H1 (cell line): Measurements from ENCODE around the gene PINLYP. TPM values are rescaled to one million over a fixed set of nuclear protein-coding genes. Genes with fewer than 3 reads are reported as not detected.

Experiments used
- CTCF ChIA-PET: fragments of 300-600 bp; sonication (Branson Sonifier 250); formaldehyde crosslinking; loops from one replicate; lab custom pipeline; 2021; ENCODE audit not compliant: partially characterized antibody; lab: Charles Lee
- POLR2A ChIA-PET: fragments of 300-600 bp; sonication (Branson Sonifier 250); formaldehyde crosslinking; loops from one replicate; lab custom pipeline; 2021; ENCODE audit warnings: inconsistent platforms; ENCODE audit not compliant: partially characterized antibody; lab: Charles Lee
- DNase-seq, 2 experiments: peaks; one replicate each; pipeline versions ENCODE4 v3.0.0 to v3.0.0-alpha.2; 2010 to 2022; ENCODE audit warnings: low spot score in 2 of 2, low read depth in 1 of 2, mixed read lengths in 1 of 2
- FAIRE-seq: peaks from 2 replicates; lab custom pipeline; 2011; peaks lifted over from hg19 to GRCh38; lab: Jason Lieb, UNC
- H2AFZ ChIP-seq: 2 replicates; pipeline ENCODE4 v1.8.1; 2012; ENCODE audit warnings: low read length, inconsistent platforms
- H2AK5ac ChIP-seq: 2 replicates; pipeline ENCODE4 v1.6.1; 2013; ENCODE audit warnings: low read depth, low read length
- H2BK120ac ChIP-seq: replicated peaks from 2 replicates; pipeline ENCODE3; 2013; ENCODE audit warnings: low read depth, low read length, inconsistent platforms
- H2BK12ac ChIP-seq: 2 replicates; pipeline ENCODE4 v1.6.1; 2013; ENCODE audit warnings: low read depth, low read length
- H2BK15ac ChIP-seq: 2 replicates; pipeline ENCODE4 v1.6.1; 2013; ENCODE audit warnings: low read length
- H2BK20ac ChIP-seq: 2 replicates; pipeline ENCODE4 v1.6.1; 2013; ENCODE audit warnings: low read length
- H2BK5ac ChIP-seq: 2 replicates; pipeline ENCODE4 v1.6.1; 2013; ENCODE audit warnings: low read depth, low read length
- H3K14ac ChIP-seq: 2 replicates; pipeline ENCODE4 v1.6.1; 2013; ENCODE audit warnings: inconsistent platforms; ENCODE audit not compliant: insufficient read length
- H3K18ac ChIP-seq: 2 replicates; pipeline ENCODE4 v1.6.1; 2013; ENCODE audit warnings: low read length; ENCODE audit errors: extremely low read depth
- H3K23ac ChIP-seq: 2 replicates; pipeline ENCODE4 v1.6.1; 2013; ENCODE audit warnings: inconsistent platforms; ENCODE audit not compliant: insufficient read length
- H3K23me2 ChIP-seq: 2 replicates; pipeline ENCODE4 v1.6.1; 2013; ENCODE audit warnings: low read depth, low read length
- H3K27ac ChIP-seq: 2 replicates; pipeline ENCODE4 v1.6.1; 2011; ENCODE audit warnings: low read depth, low read length, inconsistent platforms
- H3K27me3 ChIP-seq, 4 experiments: replicated peaks in 1 of 4; 1 replicate in 1 of 4; 2 replicates in 3 of 4; pipeline versions ENCODE4 v1.6.1 to v1.8.1; 2011 to 2013; ENCODE audit warnings: low read length in 3 of 4, mild to moderate bottlenecking in 3 of 4, inconsistent platforms in 2 of 4, mixed read lengths in 2 of 4, moderate library complexity in 1 of 4; ENCODE audit not compliant: control insufficient read depth in 3 of 4, insufficient read depth in 3 of 4; ENCODE audit errors: extremely low read depth in 1 of 4
- H3K36me3 ChIP-seq, 4 experiments: 2 replicates each; pipeline versions ENCODE4 v1.6.1 to v1.8.1; 2011 to 2013; ENCODE audit warnings: mild to moderate bottlenecking in 4 of 4, low read length in 3 of 4, moderate library complexity in 2 of 4, control low read depth in 1 of 4, inconsistent platforms in 1 of 4; ENCODE audit not compliant: insufficient read depth in 4 of 4, control insufficient read depth in 2 of 4
- H3K4ac ChIP-seq: replicated peaks from 2 replicates; pipeline ENCODE3; 2013; ENCODE audit warnings: low read length, low read depth, mixed read lengths, inconsistent platforms; ENCODE audit not compliant: insufficient read length
- H3K4me1 ChIP-seq, 4 experiments: replicated peaks in 1 of 4; 1 replicate in 1 of 4; 2 replicates in 3 of 4; pipeline versions ENCODE4 v1.6.1 to v1.8.1; 2011 to 2013; ENCODE audit warnings: low read length in 3 of 4, inconsistent platforms in 2 of 4, mixed read lengths in 1 of 4; ENCODE audit not compliant: insufficient read depth in 4 of 4, control insufficient read depth in 3 of 4
- H3K4me2 ChIP-seq, 2 experiments: 2 replicates each; pipeline versions ENCODE4 v1.6.1 to v1.8.1; 2011 to 2013; ENCODE audit warnings: low read depth in 2 of 2, low read length in 2 of 2, control low read depth in 1 of 2, inconsistent platforms in 1 of 2, mild to moderate bottlenecking in 1 of 2; ENCODE audit not compliant: insufficient read depth in 1 of 2
- H3K4me3 ChIP-seq, 4 experiments: fragments of 200-600, 300-600 bp in 1 of 4; sonication (generic), shearing (Covaris generic), sonication (Bioruptor Twin) in 1 of 4; 2 replicates each; pipeline versions ENCODE4 v1.5.1 to v1.8.1; 2011 to 2016; ENCODE audit warnings: low read length in 4 of 4, low read depth in 3 of 4, control low read depth in 2 of 4, inconsistent platforms in 2 of 4, mild to moderate bottlenecking in 2 of 4, mixed read lengths in 1 of 4, moderate library complexity in 1 of 4; ENCODE audit not compliant: insufficient read depth in 2 of 4; ENCODE audit errors: extremely low read depth in 1 of 4
- H3K56ac ChIP-seq: replicated peaks from 2 replicates; pipeline ENCODE3; 2013; ENCODE audit warnings: low read depth, mild to moderate bottlenecking, mixed read lengths, low read length, inconsistent platforms; ENCODE audit not compliant: insufficient read length
- H3K79me1 ChIP-seq: 2 replicates; pipeline ENCODE4 v1.6.1; 2013; ENCODE audit warnings: low read depth, low read length, control low read depth
- H3K79me2 ChIP-seq, 2 experiments: 2 replicates each; pipeline versions ENCODE4 v1.6.1 to v1.8.1; 2012 to 2013; ENCODE audit warnings: low read length in 2 of 2, mild to moderate bottlenecking in 2 of 2, inconsistent platforms in 1 of 2; ENCODE audit not compliant: insufficient read depth in 2 of 2, control insufficient read depth in 1 of 2
- H3K9ac ChIP-seq, 4 experiments: replicated peaks in 1 of 4; 1 replicate in 1 of 4; 2 replicates in 3 of 4; pipeline versions ENCODE4 v1.6.1 to v1.8.1; 2011 to 2013; ENCODE audit warnings: low read depth in 3 of 4, low read length in 3 of 4, control low read depth in 2 of 4, mild to moderate bottlenecking in 2 of 4, moderate library complexity in 2 of 4, inconsistent platforms in 1 of 4; ENCODE audit errors: extremely low read depth in 1 of 4
- H3K9me3 ChIP-seq, 2 experiments: 2 replicates each; pipeline versions ENCODE4 v1.6.1 to v1.8.1; 2012 to 2013; ENCODE audit warnings: mild to moderate bottlenecking in 2 of 2, moderate library complexity in 2 of 2, control low read depth in 1 of 2, inconsistent platforms in 1 of 2, low read depth in 1 of 2, low read length in 1 of 2, mixed read lengths in 1 of 2; ENCODE audit not compliant: insufficient read depth in 2 of 2
- H4K20me1 ChIP-seq, 2 experiments: replicated peaks in 1 of 2; 2 replicates each; pipeline versions ENCODE3 to v1.8.1; 2011 to 2013; ENCODE audit warnings: inconsistent platforms in 2 of 2, low read length in 2 of 2, mild to moderate bottlenecking in 1 of 2; ENCODE audit not compliant: insufficient read depth in 2 of 2, control insufficient read depth in 1 of 2
- H4K5ac ChIP-seq: 2 replicates; pipeline ENCODE4 v1.6.1; 2013; ENCODE audit warnings: low read length, low read depth, mixed read lengths, inconsistent platforms; ENCODE audit not compliant: insufficient read length
- H4K8ac ChIP-seq: 2 replicates; pipeline ENCODE4 v1.8.0; 2013; ENCODE audit warnings: mild to moderate bottlenecking, moderate library complexity, low read length, inconsistent platforms; ENCODE audit not compliant: insufficient read depth; ENCODE audit errors: extremely low read depth
- H4K91ac ChIP-seq: replicated peaks from 2 replicates; pipeline ENCODE3; 2013; ENCODE audit warnings: low read length, mixed read lengths, inconsistent platforms; ENCODE audit not compliant: insufficient read length
- ATF2 ChIP-seq: IDR thresholded peaks from 2 replicates; pipeline ENCODE4 v1.6.1; 2012; ENCODE audit warnings: low read length, inconsistent platforms
- BCL11A ChIP-seq, 2 experiments: IDR thresholded peaks; one replicate each; pipeline ENCODE4 v1.6.1; 2011; ENCODE audit warnings: low read depth in 2 of 2, low read length in 2 of 2, mild to moderate bottlenecking in 2 of 2
- CEBPB ChIP-seq: IDR thresholded peaks from 2 replicates; pipeline ENCODE4 v1.6.1; 2012; ENCODE audit warnings: low read depth, low read length
- CTBP2 ChIP-seq: IDR thresholded peaks from 2 replicates; pipeline ENCODE4 v1.7.0; 2011; ENCODE audit warnings: borderline replicate concordance, mild to moderate bottlenecking, moderate library complexity, mixed read lengths, low read length; ENCODE audit not compliant: insufficient read depth, insufficient read length
- SIN3A ChIP-seq, 2 experiments: IDR thresholded peaks in 1 of 2; conservative IDR thresholded peaks in 1 of 2; 2 replicates each; pipeline ENCODE4 v1.6.1; 2011 to 2012; ENCODE audit warnings: low read length in 2 of 2, improper control_type of control experiment in 1 of 2, low read depth in 1 of 2, mild to moderate bottlenecking in 1 of 2
- SRF ChIP-seq: IDR thresholded peaks from 2 replicates; pipeline ENCODE4 v1.6.1; 2011; ENCODE audit warnings: mild to moderate bottlenecking, low read depth, low read length, moderate library complexity
- WGBS, 2 experiments: shearing (Covaris generic) in 1 of 2; methylation state at CpG; one replicate each; pipeline versions ENCODE4 v1.1.6 to v1.1.7; 2013 to 2015; ENCODE audit warnings: low lambda C conversion rate in 2 of 2, mixed read lengths in 2 of 2, inconsistent platforms in 1 of 2, low coverage in 1 of 2, missing lambda C conversion rate in 1 of 2; ENCODE audit not compliant: insufficient replicate concordance in 2 of 2, insufficient coverage in 1 of 2, insufficient read length in 1 of 2; ENCODE audit errors: extremely low coverage in 1 of 2, missing lambda C conversion rate in 1 of 2; 5-methylcytosine and 5-hydroxymethylcytosine counted together
- polyA plus RNA-seq, 7 experiments: library from polyadenylated mRNA; depleted of rRNA in 3 of 7; stranded (reverse) in 5 of 7; unstranded in 2 of 7; fragments of >200 nt in 5 of 7; fragments of 200-250 nt in 2 of 7; gene quantifications; 1 replicate in 5 of 7; 2 replicates in 1 of 7; 4 replicates in 1 of 7; pipeline versions ENCODE4 v1.2.1 to v1.2.3, GENCODE V29; 2011 to 2013; ENCODE audit warnings: missing spikeins in 2 of 7, mixed read lengths in 2 of 7
- total RNA-seq: library from RNA; stranded (reverse); fragmentation: NEBNext Ultra II Directional; extraction: Animal tissue kit (Norgen Biotek cat#: 25700); gene quantifications from 2 replicates; pipeline ENCODE4 v1.2.1, GENCODE V29; 2021
- TF ChIP-seq, protein P1 (sequence below): IDR thresholded peaks from 2 replicates; pipeline ENCODE4 v1.6.1; 2012; ENCODE audit warnings: inconsistent platforms

Gene PINLYP
- total and polyA plus RNA-seq, 2 of the 8 experiments (the other 6 are each of a cell fraction or from before 2014, with no cell fraction given), result 7.5 to 31.3 TPM

DNA sequence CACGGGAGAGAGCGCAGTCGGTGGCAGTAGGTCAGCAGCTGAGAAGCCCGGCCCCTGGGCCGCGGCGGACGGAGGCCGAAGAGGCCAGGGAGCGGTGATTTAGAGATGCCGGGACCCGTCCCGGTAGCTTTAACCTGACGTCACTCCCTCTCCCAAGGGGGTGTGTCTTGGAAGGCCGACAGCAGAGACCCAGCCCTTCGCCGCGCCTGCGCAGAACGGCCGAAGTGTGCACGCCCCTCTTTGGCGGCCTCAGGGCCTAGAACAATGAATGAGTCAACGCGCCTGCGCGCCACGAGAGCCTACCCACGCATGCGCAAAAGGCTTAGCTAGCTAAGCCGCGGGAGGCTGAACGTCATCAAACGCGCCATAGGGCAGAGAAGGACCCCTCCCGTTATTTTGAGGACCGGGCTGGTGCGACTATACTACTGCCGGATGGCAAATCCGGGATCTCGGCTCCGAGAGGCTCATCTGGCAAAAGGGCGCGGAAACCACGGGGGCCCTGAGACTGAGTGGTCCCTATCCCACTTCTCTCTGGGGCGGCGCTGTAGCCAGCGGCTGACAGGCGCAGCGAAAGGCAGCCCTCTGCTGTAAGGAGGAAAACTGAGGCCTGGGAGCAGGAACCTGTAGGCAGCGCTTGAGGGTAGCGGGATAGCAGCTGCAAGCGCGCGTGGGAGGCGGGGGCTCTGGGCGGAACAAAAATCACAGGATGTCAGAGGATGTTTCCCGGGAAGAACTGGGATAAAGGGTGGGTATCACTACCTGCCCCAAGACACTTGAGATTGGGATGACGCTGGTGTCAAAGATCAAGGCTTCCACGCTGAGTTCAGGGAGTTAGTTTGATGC, 20.6 kb downstream of the PINLYP start, which contains the start of the genes IRGQ and ZNF576:
IRGQ (minus strand) TSS at position 136 of the 843 bp plus-strand sequence. CDS start 796 bp downstream, outside the sequence.
ZNF576 (plus strand) TSS at position 597 of the 843 bp plus-strand sequence. CDS start 514 bp downstream, outside the sequence.
- peak; percentile 100 for DNase-seq
- Histone ChIP-seq H3K27ac (peak within 1 kb of the TSS; percentile 97), H2BK5ac (peak within 1 kb of the TSS; percentile 90), H4K8ac (peak within 1 kb of the TSS; percentile 97), H2BK15ac (peak within 1 kb of the TSS; percentile 63; the same call in 1 of the 2 replicates), H3K9ac (peak within 1 kb of the TSS; percentile 60 to 94 (median 86)), H3K56ac (peak within 1 kb of the TSS; percentile 56), H2AK5ac (peak within 1 kb of the TSS; percentile 61; the same call in 1 of the 2 replicates), H3K9me3 (no peaks in the 10 kb centered on the region), H4K20me1 (peaks cover 0 to 3% of the 10 kb centered on the region in 2 experiments), H3K18ac (peak within 1 kb of the TSS; percentile 78), H2BK20ac (no peak within 1 kb of the TSS), H4K5ac (peak within 1 kb of the TSS; percentile 77), H3K4ac (no peak within 1 kb of the TSS), H3K36me3 (peaks cover 5 to 21% (median 12%) of the 10 kb centered on the region in 4 experiments; a peak in 6 of 8 replicates), H2BK120ac (no peak within 1 kb of the TSS), H3K23me2 (peaks cover 16% of the 10 kb centered on the region; the same call in 1 of the 2 replicates), H3K4me2 (peak within 1 kb of the TSS; percentile 89 to 98), H3K4me1 (peaks cover 2 to 6% (median 3%) of the 10 kb centered on the region in 4 experiments; a peak in 6 of 7 replicates), H3K79me2 (peaks cover 5 to 20% of the 10 kb centered on the region in 2 experiments), H3K23ac (no peak within 1 kb of the TSS), H3K14ac (no peak within 1 kb of the TSS), H3K4me3 (peak within 1 kb of the TSS; percentile 79 to 90 (median 86)), H3K79me1 (peaks cover 7% of the 10 kb centered on the region), H3K27me3 (no peaks in the 10 kb centered on the region), H4K91ac (no peak within 1 kb of the TSS), H2AFZ (peak within 1 kb of the TSS; percentile 93; the same call in 1 of the 2 replicates), H2BK12ac (no peak within 1 kb of the TSS; the same call in 1 of the 2 replicates)
- peak; percentile 89 for FAIRE-seq
- CTCF ChIA-PET, result interaction anchor here (0.6 to 6.5 kb wide), 14 partner anchors 9 to 285 kb away, joined by 3 to 92 read pairs (median 17); partner anchors contain the start of genes ETHE1 and ZNF575
- 1% methylated on average over 60 of the region's 60 CpGs; no CpG with 5 or more reads in 1 of the 2 experiments for WGBS, 2 experiments
- POLR2A ChIA-PET, result interaction anchor here (0.8 to 3.9 kb wide), 15 partner anchors 10 to 72 kb away, joined by 3 to 36 read pairs (median 4); partner anchors contain the start of genes PINLYP, XRCC1 and ZNF575
- TF ChIP-seq BCL11A (IDR thresholded peaks at IDR 0.05; ENCODE audit: low read depth in 2 of 2, low read length in 2 of 2) (no peak), CEBPB (no peak), SIN3A (conservative IDR thresholded peaks at IDR 0.05 in 1 of 2, IDR thresholded peaks at IDR 0.05 in 1 of 2; ENCODE audit: low read depth in 1 of 2, low read length in 2 of 2) (peak; percentile 25 to 67; a peak in 2 of 4 replicates), ATF2 (peak; percentile 88), SRF (peak; percentile 62), CTBP2 (no peak)
- TF ChIP-seq, protein P1, sequence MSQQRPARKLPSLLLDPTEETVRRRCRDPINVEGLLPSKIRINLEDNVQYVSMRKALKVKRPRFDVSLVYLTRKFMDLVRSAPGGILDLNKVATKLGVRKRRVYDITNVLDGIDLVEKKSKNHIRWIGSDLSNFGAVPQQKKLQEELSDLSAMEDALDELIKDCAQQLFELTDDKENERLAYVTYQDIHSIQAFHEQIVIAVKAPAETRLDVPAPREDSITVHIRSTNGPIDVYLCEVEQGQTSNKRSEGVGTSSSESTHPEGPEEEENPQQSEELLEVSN, result no peak; the same call in 1 of the 2 replicates
